HG03442 (cell line): ENCODE data around the gene ZNF677.
"Not testable (repeated sequence)": the region's sequence is repeated elsewhere in the genome, so short reads cannot be mapped to it uniquely, and the experiment has no call there.

ENCODE experiments used
- ATAC-seq: cut with Tn5 transposase; IDR thresholded peaks from one replicate; pipeline ENCODE4 v1.9.1; 2021; ENCODE audit warnings: mild to moderate bottlenecking, moderate library complexity; ENCODE audit not compliant: unreplicated experiment

The ZNF677 gene

GRCh38 chr19:53193535-53194222 lies 61.0 kb downstream of the ZNF677 start:
- no peak for ATAC-seq

GRCh38 chr19:53192771-53193534 lies 61.7 kb downstream of the ZNF677 start, which contains the start of gene ZNF665:
Gene ZNF665, minus strand, starts transcription at chr19:53193358. Its CDS starts 10,460 bp downstream, at chr19:53182898.
- no peak for ATAC-seq

GRCh38 chr19:53190253-53190652 lies 64.4 kb downstream of the ZNF677 start:
- ATAC-seq: no peak

- not testable (repeated sequence) for ATAC-seq
These were observed 64.9 kb downstream of the ZNF677 start for GRCh38 chr19:53189691-53190198.
